GM12878 (cell line): ENCODE results near the gene MEF2C. TPM values are rescaled to one million over a fixed set of nuclear protein-coding genes. Genes with fewer than 3 reads are reported as not detected.
A peak's percentile ranks its signal among the peaks of the same experiment; 100 is the strongest.

ENCODE experiments used
- BACH1 ChIP-seq: fragments of 450-650 bp; IDR thresholded peaks from 2 replicates; pipeline ENCODE4 v1.6.1; 2017; ENCODE audit warnings: mild to moderate bottlenecking, borderline replicate concordance
- BHLHE40 ChIP-seq, 2 experiments: fragments of 450-650 bp in 1 of 2; IDR thresholded peaks; 2 replicates each; pipeline ENCODE4 v1.6.1; 2011 to 2017; ENCODE audit warnings: low read depth in 2 of 2, borderline replicate concordance in 1 of 2, improper control_type of control experiment in 1 of 2, low read length in 1 of 2, mild to moderate bottlenecking in 1 of 2
- CREM ChIP-seq: IDR thresholded peaks from 2 replicates; pipeline ENCODE4 v1.6.1; 2014; ENCODE audit warnings: antibody characterized with exemption, low read depth
- DPF2 ChIP-seq: fragments of 450-650 bp; IDR thresholded peaks from 2 replicates; pipeline ENCODE4 v1.6.1; 2017; ENCODE audit warnings: mild to moderate bottlenecking
- ETV6 ChIP-seq, 2 experiments: fragments of 450-650 bp in 1 of 2; IDR thresholded peaks in 1 of 2; conservative IDR thresholded peaks in 1 of 2; 2 replicates each; pipeline ENCODE4 v1.6.1; 2014; ENCODE audit warnings: antibody characterized with exemption in 1 of 2, borderline replicate concordance in 1 of 2, low read depth in 1 of 2, mild to moderate bottlenecking in 1 of 2, moderate library complexity in 1 of 2
- IKZF2 ChIP-seq, 2 experiments: fragments of 450-650 bp; IDR thresholded peaks; 2 replicates each; pipeline ENCODE4 v1.6.1; 2017; ENCODE audit warnings: mild to moderate bottlenecking in 2 of 2, moderate library complexity in 2 of 2
- JUNB ChIP-seq: IDR thresholded peaks from 2 replicates; pipeline ENCODE4 v1.6.1; 2016; ENCODE audit warnings: antibody characterized with exemption, mild to moderate bottlenecking
- JUND ChIP-seq: IDR thresholded peaks from 2 replicates; pipeline ENCODE4 v1.6.1; 2012; ENCODE audit warnings: low read depth, mild to moderate bottlenecking, low read length, improper control_type of control experiment, moderate library complexity
- MEF2A ChIP-seq: IDR thresholded peaks from 2 replicates; pipeline ENCODE4 v1.6.1; 2011; ENCODE audit warnings: low read depth, mild to moderate bottlenecking, low read length, moderate library complexity; ENCODE audit not compliant: insufficient read depth
- MTA2 ChIP-seq: fragments of 450-650 bp; IDR thresholded peaks from 2 replicates; pipeline ENCODE4 v1.6.1; 2016; ENCODE audit warnings: low read depth, mild to moderate bottlenecking, moderate library complexity
- NFXL1 ChIP-seq: fragments of 450-650 bp; IDR thresholded peaks from 2 replicates; pipeline ENCODE4 v1.6.1; 2017; ENCODE audit warnings: antibody characterized with exemption, mild to moderate bottlenecking, borderline replicate concordance
- NFYA ChIP-seq: IDR thresholded peaks from 2 replicates; pipeline ENCODE4 v1.6.1; 2011; ENCODE audit warnings: low read depth, mild to moderate bottlenecking, low read length, improper control_type of control experiment, borderline replicate concordance
- RCOR1 ChIP-seq: conservative IDR thresholded peaks from 2 replicates; pipeline ENCODE4 v1.6.1; 2012; ENCODE audit warnings: low read depth, low read length, improper control_type of control experiment
- SMAD5 ChIP-seq: IDR thresholded peaks from 2 replicates; pipeline ENCODE4 v1.6.1; 2016; ENCODE audit warnings: antibody characterized with exemption, low read depth
- SPI1 ChIP-seq: IDR thresholded peaks from 2 replicates; pipeline ENCODE4 v1.6.1; 2011; ENCODE audit warnings: low read depth, mild to moderate bottlenecking, low read length, moderate library complexity, borderline replicate concordance; ENCODE audit not compliant: insufficient read depth
- TCF7 ChIP-seq: IDR thresholded peaks from 2 replicates; pipeline ENCODE4 v1.6.1; 2014; ENCODE audit warnings: antibody characterized with exemption, borderline replicate concordance
- ZNF274 ChIP-seq: IDR thresholded peaks from one replicate; pipeline ENCODE4 v1.8.0; 2011; ENCODE audit not compliant: insufficient read length, insufficient read depth
- polyA plus RNA-seq, 11 experiments: library from polyadenylated mRNA; depleted of rRNA in 4 of 11; unstranded in 6 of 11; stranded (reverse) in 5 of 11; fragments of >200 nt; fragmentation: Nextera tagmentation in 4 of 11; fragmentation: Illumina TruSeq in 1 of 11; extraction: Ambion mirVana in 4 of 11; extraction: Trizol in 1 of 11; gene quantifications; 1 replicate in 1 of 11; 2 replicates in 10 of 11; pipeline versions ENCODE4 v1.2.1 to v1.2.3, GENCODE V29; 2011 to 2016; ENCODE audit warnings: inconsistent platforms in 2 of 11, missing spikeins in 2 of 11, low read depth in 1 of 11
- total RNA-seq, 4 experiments: library from RNA; depleted of rRNA in 3 of 4; stranded (reverse); fragments of >200 nt in 3 of 4; fragmentation: Illumina TruSeq in 1 of 4; extraction: Trizol in 1 of 4; gene quantifications; 2 replicates each; pipeline versions ENCODE4 v1.2.1 to v1.2.3, GENCODE V29; 2013 to 2021
- TF ChIP-seq, protein P1 (sequence below): fragments of 450-650 bp; IDR thresholded peaks from 2 replicates; pipeline ENCODE4 v1.6.1; 2017; ENCODE audit warnings: mild to moderate bottlenecking, low read depth, inconsistent platforms; ENCODE audit not compliant: poor library complexity, severe bottlenecking
- TF ChIP-seq, protein P2 (sequence below): fragments of 450-650 bp; IDR thresholded peaks from 2 replicates; pipeline ENCODE4 v1.6.1; 2017; ENCODE audit warnings: mild to moderate bottlenecking, moderate library complexity
- TF ChIP-seq, protein P3 (sequence below), 3 experiments: IDR thresholded peaks in 2 of 3; conservative IDR thresholded peaks in 1 of 3; 2 replicates each; pipeline ENCODE4 v1.5.1; 2011; ENCODE audit warnings: low read depth in 3 of 3, low read length in 3 of 3, mild to moderate bottlenecking in 3 of 3, control low read depth in 2 of 3, moderate library complexity in 2 of 3, inconsistent platforms in 1 of 3, mixed read lengths in 1 of 3; ENCODE audit not compliant: control insufficient read depth in 2 of 3, insufficient read depth in 1 of 3; ENCODE audit errors: extremely low read depth in 1 of 3

Gene MEF2C
- total and polyA plus RNA-seq, 10 of the 15 experiments (the other 5 are each of a cell fraction or from before 2014, with no cell fraction given): 104 to 225 (median 180) TPM

DNA sequence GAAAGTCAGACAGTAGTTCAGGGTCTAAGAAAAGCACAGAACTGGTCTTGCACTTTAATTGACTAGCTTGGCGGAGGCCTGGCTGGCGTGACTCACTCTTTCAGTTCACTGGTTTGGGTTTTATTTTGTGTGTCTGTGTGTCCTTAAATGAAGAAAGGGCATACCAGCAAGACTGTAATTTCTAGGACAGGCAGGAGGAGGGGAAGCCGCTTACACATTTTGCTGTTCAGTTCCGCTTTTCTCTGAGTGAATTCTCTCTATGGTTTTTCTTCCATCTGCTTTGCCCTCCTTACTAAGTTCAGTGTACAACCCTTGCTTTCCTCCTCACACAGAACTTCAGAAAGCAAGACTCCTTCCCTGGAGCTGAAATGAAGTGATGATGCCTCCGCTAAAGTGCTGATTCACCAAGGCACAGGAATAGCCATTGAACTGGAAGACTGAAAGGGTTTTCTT lies 150.8 kb downstream of the MEF2C start (continued):
- TF ChIP-seq SPI1 (peak; percentile 99), BHLHE40 (IDR thresholded peaks at IDR 0.05; ENCODE audit: borderline replicate concordance in 1 of 2, low read depth in 2 of 2, low read length in 1 of 2) (peak; percentile 50; a peak in 1 of 4 replicates), BACH1 (peak; percentile 55; the same call in 1 of the 2 replicates), TCF7 (peak; percentile 71), JUND (0 out of 2 replicates have a peak, but pooled peaks have one; percentile 14), SMAD5 (0 out of 2 replicates have a peak, but pooled peaks have one; percentile 19), ZNF274 (no peak), DPF2 (peak; percentile 89), NFYA (no peak), RCOR1 (no peak), NFXL1 (no peak), ETV6 (conservative IDR thresholded peaks at IDR 0.05 in 1 of 2, IDR thresholded peaks at IDR 0.05 in 1 of 2; ENCODE audit: borderline replicate concordance in 1 of 2, low read depth in 1 of 2) (peak in 1 of 2 experiments; percentile 67; a peak in 2 of 4 replicates), CREM (peak; percentile 63), MTA2 (peak; percentile 88), IKZF2 (IDR thresholded peaks at IDR 0.05) (peak; percentile 88 to 94), MEF2A (peak; percentile 79), JUNB (peak; percentile 61; the same call in 1 of the 2 replicates)
- TF ChIP-seq, protein P1, sequence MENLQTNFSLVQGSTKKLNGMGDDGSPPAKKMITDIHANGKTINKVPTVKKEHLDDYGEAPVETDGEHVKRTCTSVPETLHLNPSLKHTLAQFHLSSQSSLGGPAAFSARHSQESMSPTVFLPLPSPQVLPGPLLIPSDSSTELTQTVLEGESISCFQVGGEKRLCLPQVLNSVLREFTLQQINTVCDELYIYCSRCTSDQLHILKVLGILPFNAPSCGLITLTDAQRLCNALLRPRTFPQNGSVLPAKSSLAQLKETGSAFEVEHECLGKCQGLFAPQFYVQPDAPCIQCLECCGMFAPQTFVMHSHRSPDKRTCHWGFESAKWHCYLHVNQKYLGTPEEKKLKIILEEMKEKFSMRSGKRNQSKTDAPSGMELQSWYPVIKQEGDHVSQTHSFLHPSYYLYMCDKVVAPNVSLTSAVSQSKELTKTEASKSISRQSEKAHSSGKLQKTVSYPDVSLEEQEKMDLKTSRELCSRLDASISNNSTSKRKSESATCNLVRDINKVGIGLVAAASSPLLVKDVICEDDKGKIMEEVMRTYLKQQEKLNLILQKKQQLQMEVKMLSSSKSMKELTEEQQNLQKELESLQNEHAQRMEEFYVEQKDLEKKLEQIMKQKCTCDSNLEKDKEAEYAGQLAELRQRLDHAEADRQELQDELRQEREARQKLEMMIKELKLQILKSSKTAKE: peak; percentile 86
- TF ChIP-seq, protein P2, sequence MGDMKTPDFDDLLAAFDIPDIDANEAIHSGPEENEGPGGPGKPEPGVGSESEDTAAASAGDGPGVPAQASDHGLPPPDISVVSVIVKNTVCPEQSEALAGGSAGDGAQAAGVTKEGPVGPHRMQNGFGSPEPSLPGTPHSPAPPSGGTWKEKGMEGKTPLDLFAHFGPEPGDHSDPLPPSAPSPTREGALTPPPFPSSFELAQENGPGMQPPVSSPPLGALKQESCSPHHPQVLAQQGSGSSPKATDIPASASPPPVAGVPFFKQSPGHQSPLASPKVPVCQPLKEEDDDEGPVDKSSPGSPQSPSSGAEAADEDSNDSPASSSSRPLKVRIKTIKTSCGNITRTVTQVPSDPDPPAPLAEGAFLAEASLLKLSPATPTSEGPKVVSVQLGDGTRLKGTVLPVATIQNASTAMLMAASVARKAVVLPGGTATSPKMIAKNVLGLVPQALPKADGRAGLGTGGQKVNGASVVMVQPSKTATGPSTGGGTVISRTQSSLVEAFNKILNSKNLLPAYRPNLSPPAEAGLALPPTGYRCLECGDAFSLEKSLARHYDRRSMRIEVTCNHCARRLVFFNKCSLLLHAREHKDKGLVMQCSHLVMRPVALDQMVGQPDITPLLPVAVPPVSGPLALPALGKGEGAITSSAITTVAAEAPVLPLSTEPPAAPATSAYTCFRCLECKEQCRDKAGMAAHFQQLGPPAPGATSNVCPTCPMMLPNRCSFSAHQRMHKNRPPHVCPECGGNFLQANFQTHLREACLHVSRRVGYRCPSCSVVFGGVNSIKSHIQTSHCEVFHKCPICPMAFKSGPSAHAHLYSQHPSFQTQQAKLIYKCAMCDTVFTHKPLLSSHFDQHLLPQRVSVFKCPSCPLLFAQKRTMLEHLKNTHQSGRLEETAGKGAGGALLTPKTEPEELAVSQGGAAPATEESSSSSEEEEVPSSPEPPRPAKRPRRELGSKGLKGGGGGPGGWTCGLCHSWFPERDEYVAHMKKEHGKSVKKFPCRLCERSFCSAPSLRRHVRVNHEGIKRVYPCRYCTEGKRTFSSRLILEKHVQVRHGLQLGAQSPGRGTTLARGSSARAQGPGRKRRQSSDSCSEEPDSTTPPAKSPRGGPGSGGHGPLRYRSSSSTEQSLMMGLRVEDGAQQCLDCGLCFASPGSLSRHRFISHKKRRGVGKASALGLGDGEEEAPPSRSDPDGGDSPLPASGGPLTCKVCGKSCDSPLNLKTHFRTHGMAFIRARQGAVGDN: peak; percentile 92
- TF ChIP-seq, protein P3, sequence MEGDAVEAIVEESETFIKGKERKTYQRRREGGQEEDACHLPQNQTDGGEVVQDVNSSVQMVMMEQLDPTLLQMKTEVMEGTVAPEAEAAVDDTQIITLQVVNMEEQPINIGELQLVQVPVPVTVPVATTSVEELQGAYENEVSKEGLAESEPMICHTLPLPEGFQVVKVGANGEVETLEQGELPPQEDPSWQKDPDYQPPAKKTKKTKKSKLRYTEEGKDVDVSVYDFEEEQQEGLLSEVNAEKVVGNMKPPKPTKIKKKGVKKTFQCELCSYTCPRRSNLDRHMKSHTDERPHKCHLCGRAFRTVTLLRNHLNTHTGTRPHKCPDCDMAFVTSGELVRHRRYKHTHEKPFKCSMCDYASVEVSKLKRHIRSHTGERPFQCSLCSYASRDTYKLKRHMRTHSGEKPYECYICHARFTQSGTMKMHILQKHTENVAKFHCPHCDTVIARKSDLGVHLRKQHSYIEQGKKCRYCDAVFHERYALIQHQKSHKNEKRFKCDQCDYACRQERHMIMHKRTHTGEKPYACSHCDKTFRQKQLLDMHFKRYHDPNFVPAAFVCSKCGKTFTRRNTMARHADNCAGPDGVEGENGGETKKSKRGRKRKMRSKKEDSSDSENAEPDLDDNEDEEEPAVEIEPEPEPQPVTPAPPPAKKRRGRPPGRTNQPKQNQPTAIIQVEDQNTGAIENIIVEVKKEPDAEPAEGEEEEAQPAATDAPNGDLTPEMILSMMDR (IDR thresholded peaks at IDR 0.05 in 2 of 3, conservative IDR thresholded peaks at IDR 0.05 in 1 of 3; ENCODE audit: control insufficient read depth in 2 of 3, extremely low read depth in 1 of 3, insufficient read depth in 1 of 3, low read depth in 3 of 3, low read length in 3 of 3): peak in 1 of 3 experiments; percentile 27; a peak in 1 of 6 replicates
